Stimulated activated CD8-positive, alpha-beta memory T cell treated with anti-CD3 and anti-CD28 coated beads, Interleukin-15, amount 100 ng/mL, for 4 hours (primary cell): Measurements from ENCODE around the gene TOM1L2.

ENCODE experiments used
- DNase-seq, 2 donors: peaks; one replicate each; pipeline ENCODE4 v3.0.0-alpha.2; 2020; ENCODE audit warnings: low read depth in 2 of 2

The TOM1L2 gene

DNA sequence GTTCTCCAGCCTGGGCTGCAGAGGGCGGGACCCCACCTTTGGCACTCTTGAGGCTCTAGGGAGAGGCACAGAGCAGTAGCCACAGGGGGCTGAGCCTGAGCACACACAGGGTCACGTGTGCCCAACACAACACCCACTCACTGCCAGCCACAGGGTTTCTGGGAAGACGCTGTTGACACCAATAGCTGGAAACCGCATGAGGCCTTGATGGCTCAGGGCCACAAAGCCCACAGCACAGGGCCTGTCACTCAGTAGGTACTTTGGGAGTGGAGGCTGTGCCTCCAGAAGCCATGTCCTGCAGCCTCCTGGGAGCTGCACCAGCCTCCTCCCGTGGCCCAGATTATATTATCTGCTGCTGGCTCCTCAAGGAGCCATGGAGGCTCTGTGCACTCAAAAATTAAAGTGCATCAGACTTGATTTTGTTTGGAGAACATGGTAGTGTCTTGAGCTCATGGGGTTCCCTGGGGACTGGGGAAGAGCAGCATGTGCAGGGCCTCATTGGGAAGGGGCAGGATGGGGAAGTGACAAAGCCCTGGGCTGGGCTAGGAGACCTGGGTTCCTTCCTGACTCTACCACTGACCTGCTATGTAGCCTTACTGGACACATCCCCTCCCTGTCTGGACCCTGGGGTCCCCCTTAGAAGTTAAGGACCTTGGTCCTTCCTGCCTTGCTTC, 122.9 kb downstream of the TOM1L2 start:
- peak; percentile 67 to 82 for DNase-seq

DNA sequence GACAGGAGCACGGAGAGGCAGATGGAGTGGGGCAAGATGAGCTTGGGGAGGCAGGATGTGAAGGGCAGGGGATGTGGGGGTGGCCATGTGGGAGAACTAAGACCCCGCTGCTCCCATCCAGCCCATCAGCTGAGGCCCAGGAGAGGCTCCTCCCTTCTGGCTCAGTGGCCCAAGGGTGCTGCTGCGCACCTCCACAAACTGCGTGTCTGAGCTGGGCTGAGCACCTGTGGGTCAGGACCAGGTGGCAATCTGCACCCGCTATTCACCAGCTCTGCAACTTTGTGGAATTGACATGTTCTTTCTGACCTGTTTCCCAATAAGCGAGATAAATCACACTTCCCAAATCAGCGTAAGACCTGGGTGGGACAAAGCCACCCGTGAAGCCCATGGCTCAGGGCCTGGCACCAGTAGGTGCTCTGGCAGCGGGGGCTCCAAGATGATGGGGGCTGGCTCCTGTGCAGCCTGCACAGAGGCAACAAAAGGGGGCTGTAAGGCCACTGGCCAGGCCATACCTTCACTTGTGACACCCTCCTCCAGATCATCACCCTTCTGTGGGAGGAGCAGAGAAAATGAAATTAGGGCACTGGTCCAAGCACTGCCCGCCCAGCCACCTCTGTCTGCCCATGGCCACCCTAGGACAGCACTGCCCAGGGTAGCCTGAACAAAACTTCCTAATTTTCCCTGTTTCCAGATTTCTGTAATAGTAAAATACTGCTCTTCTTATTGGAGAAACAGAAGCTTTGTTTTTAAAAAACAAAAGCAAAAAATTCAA, 123.7 kb downstream of the TOM1L2 start:
- no peak for DNase-seq

DNA sequence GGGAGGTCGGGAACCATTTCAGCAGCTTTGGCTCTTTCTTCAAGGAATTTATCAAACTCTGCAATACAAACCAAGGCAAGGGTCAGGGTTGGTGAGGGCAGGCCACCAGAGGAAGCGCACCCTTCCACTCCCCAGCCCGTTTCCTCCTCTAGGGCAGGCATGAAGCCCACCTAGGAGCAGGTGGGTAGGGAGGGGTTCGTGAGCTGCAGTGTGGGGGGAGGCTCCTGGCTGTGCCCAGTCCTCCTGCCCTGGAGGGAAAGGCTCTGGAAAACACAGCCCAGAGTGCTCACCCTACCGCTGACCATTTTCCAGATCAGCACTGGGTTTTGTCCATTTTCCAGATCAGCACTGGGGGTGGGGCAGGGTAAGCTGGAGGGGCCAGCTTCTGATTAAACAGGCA, 124.5 kb downstream of the TOM1L2 start:
- DNase-seq = no peak

DNA sequence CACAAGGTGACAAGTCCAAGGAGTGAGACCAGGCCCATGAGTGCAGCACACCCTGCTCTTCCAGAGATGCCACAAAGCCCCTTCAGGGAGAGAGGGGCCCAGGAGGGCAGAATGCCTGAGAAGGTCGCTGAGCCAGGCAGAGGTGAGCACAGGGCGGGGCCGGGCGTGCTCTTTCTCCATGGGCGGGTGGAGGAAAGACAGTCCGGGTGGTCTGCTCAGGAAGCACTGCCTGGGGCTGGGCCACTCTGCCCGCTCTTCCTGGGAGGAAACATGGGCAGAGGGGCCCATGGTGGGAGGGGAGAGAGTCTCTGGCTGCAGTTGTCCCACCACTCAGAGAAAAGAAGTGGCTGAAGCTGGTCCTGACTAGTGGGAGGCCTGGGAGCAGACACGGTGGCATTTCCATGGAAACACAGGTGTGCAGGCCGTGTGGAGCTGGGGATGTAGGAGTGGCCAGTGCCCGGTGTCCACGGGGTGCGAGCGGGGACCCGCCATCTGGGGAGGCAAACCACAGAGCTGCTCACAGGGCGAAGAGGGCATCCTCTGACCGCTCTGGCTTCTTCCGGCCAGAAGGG, 125.0 kb downstream of the TOM1L2 start:
- DNase-seq = no peak

DNA sequence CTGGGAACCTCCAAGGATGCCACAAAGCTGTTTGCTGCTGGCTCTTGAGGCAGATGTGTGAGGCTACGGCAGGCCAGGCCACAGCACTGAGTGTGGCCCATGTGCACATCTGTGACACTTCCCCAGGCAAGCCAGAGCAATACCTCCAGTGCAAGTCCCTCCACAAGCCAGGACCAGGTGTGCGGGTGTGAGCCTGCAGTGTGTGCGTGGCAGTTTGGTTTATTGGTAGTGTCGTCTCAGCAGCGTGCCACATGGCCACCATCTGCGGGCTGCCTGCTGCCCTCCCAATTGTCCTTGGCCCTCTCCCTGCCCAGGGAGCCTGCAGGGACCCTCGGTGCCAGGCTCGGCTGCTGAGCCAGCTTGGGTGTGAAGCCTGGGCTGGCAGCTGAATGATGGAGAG, 125.6 kb downstream of the TOM1L2 start:
- DNase-seq = no peak

DNA sequence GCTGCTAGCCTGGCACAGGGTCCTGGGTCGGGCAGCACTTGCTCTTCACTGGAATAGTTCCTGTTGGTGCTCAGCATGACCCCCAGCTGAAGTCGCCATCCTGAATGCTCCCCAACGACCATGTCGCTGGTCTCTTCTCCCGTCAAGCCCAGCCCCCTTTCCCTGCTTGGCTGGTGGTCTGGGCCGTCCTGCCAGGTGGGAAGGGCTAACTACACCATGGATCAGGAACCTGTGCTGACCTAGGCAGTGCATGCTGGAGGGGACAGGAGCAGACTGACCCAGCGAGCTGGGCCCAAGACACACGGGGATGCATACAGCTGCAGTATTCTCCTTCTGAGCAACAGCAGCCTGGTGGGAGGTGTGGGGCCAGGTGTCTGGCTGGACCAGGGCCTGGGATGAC, 126.2 kb downstream of the TOM1L2 start:
- DNase-seq = no peak

DNA sequence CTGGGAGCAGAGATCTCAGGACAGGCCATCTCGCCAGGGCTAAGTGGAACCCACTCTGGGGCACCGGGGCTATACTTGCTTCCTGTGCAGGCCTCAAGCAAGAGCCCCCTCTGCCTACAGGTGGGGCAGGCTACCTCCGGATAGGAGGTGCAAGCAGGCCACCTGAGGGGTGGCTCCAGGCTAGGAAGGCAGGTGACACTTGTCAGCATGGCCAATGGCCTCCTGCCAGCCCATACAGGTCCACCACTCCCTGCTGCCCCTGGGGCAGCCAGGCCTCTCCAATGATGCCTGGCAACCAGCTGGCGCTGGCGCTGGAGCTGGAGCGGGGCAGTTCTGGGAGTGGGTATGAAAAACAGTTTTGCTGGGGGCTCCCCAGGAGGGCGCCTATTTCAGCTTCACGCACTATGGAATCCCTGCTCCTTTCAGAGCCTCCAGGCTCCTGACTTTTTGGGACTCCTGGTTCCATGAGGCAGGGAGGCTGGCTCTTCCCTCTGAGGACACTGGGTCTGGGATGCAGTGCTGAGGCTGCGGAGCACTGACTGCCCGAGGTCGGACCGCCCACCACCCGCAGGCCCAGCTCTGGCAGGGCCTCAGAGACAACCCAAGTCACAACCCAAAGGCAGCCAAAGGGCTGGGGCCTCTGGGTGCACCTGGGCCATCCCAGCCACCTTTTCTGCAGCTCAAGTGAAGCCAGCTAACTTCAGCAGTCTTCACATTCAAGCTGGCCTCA, 127.0 kb downstream of the TOM1L2 start:
- DNase-seq = no peak

DNA sequence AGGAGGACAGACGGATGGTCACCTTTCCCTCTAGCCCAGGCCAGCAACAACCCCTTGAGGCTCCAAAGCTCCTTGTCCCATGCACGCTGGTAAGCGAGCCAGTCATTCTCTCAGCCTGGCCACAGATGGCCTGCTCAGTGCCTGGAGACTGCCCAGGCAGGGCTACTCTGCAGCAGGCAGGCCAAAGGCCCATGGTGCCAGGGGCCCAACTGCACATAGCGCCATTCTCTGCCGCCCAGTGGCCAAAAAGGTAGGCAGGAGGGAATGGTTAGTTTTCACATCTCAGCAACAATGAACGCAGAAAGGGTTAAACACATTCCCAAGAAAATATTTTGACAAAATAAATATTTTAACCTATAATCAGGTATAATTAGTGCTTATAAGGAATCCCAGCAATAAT, 127.7 kb downstream of the TOM1L2 start:
- no peak for DNase-seq

DNA sequence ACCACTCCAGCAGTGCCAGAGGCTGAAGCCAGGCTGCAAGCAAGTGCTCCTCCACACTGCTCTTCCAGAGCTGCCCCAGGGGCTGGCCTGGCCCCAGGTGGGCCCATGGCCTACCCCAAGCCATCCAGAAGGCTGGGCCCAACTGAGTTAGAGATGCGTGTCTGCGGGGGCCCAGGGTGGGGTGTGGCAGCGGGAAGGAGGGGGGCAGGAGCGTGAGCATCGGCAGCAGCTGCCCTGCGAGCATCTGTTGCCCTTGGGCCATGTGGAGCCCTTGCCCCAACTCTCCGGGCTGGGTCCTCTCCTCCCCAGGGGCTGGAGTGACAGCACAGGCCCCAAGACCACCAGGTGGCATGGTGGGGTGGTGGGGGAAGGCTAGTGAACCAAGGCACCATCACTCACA, 128.1 kb downstream of the TOM1L2 start:
- no peak for DNase-seq

DNA sequence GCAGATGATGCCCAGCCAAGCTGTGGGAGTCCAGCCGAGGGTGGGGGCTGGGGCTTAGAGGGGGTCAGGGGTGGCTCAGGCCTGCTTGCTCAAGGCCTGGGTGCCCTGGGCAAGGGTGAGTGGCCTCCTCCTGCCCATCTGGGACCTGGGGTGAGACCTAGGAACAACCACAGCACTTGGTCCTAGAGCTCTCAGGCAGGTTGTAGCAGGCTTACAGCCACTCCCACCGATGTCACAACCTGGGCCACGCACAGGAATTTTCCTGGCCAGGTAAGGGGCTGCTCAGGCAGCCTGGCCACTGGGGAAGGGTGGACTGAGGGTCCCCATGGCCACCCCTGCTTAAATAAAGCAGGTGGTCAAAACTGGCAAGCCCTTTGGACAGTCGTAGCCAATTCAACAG, 129.1 kb downstream of the TOM1L2 start:
- DNase-seq = no peak

DNA sequence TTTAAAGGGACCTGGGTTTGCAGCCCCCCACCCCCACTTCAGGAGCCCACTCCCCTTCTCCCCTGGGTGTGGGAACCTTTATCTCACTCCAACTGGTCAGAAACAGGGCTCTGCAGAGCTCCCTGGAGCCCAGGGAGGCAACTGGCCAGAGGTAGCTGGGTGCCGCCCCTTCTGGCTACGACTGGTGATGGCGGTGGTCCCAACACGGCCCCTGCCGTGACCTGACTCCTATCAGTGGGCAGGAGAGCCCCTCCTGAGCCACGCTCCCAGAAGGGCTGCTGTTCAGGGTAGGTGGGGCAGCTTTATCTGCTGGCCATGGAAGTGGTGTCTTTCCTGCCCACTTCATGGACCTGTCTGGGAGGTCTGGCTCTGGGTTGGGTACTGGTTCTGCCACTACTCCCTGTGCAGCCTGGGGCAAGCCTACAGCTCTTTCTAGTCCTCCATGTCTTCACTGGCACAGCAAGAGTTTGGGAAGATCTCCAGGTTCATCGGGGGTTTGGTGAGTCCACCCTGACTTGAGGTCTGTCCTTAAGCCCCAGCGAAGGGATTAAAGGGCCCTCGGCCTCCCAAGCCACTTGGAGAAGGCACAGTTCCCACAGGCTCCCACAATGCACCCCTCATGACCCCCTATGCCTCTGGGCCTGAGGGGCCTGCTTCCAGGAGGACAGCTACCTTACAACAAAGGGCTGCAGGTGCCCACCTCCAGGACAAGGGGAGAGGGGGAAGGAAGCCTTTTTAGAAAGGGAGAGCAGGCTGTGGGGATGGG, 129.9 kb downstream of the TOM1L2 start:
- DNase-seq = no peak

DNA sequence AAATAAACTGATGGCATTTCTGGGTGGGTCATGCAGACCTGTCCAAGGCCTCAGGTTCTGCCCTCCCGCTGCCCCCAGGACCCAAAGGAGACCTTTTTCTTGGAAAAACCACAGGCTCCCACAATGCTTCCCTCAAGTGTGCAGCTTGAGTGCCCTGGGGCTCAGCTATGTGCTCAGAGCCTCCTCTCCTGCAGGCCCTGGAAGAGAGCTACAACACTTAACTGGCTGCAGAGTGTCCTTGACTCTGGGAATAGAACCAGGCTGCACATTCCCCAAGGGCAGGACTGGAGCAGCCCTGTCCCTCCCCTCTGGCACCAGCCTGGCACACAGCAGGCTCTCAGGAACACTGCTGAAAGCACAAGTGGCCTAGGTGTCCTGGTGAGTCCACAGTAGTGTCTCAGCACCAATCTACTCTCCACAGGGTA, 130.6 kb downstream of the TOM1L2 start:
- DNase-seq = no peak

DNA sequence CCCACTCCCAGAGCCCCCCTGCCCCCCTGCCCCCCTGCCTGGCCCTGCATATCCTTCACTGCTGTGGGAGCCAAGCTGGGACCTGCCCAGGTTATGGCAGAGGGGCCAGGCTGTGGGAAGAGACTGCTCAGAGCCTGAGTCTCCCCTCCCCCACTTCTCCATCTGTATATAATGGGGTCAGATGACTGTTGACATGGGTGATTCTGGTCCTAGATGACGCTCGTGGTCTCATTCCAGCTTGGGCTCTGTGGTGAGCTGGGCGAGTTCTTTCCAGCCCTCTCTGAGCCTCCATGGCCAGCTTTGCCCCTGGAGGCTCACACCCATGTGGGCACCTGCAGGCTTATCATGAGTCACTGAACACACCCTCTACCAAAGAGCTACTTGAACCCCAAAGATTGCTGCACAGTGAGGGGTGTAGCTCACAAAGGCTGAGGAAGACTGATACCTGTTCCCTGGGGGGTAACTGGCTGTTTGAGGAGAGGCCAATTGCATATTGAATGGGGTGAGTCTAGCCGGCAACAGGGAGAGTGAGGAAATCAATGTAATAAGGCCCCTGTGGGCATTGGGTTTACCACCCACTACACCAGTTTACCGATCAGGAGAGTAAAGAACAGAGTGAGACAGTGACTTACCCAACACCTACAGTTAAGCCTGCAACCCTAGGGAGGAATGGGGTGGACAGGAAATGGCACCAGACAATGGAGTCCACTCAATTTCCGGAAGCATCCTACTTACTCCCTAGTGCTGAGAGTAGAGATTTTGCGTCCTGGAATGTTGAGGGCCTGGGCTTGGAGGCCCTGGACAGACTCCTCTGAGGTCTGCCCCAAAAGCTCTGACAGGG, 131.2 kb downstream of the TOM1L2 start:
- no peak for DNase-seq

DNA sequence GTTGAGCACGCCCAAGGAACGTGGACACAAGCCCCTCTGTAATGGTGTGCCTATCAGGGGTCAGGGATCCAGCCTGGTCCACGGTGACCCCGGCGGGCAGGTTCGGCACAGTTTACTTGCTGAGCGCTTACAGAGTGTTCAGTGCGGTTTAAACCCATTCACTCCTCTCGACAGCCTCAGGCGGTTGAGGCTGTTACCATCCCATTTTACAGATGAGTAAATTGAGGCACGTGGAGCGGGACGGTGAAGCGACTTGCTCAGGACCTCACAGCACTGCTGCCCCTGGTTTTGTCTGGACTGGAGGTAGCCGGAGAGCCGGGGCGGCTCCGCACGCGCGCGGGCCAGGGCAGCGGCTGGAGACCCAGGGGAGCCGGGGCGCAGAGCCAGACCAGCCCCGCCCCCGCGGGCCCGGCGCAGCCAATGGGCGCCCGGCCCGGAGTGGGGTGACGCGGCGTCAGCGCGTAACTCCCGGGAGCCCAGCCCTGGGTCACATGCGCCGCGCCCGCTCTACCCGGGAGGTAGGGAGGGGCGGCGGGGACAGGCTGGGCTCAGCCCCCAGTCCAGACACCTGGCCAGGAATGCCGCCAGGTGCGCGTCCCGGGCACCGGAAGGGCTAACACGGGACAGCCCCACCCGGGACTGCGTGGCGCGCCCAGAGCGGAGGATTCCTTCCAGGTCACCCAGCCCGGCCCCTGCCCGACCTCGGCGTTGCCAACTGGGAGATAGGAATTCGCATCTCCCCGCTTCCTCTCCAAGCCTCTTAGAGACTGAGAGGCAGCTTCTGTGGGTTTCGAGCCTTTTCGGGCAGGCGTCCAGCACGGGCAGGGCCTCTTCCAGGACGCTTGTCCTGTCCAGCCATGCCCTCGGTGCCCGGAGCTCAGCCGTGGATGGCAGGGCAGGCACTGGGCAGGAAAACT, 132.2 kb downstream of the TOM1L2 start:
- peak; percentile 60 to 65 for DNase-seq

DNA sequence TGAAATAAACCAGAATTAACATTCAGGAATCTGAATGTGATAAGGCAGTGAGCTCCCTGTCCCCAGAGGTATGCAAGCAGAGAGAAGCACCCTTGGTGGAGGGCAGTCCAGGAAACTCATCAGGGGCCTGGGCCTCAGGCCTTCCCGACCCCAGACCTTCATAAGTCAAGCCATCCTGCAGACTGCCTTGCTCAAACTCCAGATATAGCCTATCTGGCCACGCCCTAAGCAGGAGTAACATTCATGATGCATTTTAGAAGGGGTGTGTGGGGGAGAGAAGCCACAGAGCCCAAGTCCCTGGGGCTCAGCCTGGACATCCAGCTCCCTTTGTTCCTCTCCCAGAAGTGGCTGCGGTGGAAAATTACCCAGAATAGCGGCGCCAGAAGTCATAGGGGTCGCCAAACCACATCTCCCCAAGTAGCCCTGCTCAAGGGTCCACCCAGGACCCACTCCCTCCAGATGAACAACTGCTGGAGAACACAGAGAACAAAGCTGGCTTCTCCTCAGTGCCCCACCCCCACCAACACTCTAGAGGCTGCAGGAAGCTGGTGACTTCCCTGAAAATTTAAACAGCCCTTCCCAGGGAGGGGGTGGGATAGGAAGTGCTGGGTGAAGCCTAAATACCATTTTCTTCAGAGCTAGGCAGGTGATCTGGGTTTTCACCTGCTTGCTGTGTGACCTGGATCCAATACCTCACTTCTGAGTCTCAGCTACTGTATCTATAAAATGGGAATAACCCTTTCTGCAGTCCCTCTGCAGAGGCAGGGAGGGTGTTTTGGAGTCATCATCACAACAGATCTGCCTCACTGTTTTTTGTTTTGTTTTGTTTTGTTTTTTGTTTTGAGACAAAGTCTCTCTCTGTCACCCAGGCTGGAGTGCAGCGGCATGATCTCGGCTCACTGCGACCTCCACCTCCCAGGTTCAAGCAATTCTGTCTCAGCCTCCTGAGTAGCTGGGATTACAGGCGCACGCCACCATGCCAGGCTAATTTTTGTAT, 133.9 kb downstream of the TOM1L2 start:
- no peak for DNase-seq

DNA sequence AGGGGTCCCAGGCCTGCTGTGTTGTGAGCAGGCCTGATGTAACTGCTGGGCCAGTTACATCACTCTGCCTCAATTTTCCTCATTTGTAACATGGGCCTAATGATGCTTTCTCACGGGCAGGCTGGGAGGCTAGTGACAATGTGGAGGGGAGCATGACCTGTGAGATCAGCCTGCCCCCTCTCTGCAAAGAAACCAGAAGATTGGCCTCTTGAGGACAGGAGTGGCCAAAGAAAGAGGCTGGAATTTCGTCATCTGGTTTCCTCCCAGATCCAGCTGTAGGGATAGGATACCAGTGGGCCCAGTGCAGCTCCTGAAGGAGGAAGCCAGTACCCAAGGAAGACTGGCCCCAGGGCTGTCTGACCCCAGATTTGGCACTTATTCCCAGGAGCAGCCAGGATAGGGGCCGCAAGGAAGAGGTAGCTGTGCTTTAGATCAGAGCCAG, 134.8 kb downstream of the TOM1L2 start:
- DNase-seq = no peak

DNA sequence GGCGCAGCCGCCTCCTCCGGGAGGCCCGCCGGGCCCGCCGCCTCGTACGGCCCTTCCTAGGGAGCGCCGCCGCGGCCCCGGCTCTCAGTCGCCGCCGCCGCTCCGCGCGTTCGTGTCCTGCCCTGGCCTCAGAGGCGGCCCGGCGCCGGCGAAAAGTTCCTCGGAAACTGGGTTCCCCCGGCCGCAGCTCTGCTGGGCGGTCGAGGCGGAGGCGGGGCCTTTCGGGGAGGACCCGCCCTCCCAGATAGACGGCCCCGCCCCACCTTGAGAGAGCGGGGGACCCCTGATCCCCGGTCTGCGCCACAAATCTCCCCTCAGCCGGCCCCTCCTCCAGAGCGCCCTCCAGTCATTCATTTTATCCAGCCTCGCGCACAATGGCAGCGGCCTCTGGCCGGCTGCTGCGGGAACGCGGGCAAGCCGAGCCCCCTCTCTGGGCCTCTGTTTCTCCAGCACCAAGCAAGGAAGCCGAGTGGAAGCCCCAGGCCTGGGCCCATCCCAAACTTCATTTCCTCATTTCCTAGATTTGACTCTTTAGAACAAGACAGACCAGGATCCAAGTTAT, 135.3 kb downstream of the TOM1L2 start, which contains the start of gene SREBF1:
SREBF1 (minus strand) TSS at position 169 of the 562 bp plus-strand sequence. CDS start 169 bp downstream, outside the sequence.
- DNase-seq = peak; percentile 34 to 40
